NCI-H69 (cell line): ENCODE data around the gene LDB2.
A peak's percentile ranks its signal among the peaks of the same experiment; 100 is the strongest.

ENCODE experiments used
- DNase-seq: peaks from one replicate; lab custom pipeline; 2025; lab: John Stamatoyannopoulos, UW

LDB2 gene

DNA sequence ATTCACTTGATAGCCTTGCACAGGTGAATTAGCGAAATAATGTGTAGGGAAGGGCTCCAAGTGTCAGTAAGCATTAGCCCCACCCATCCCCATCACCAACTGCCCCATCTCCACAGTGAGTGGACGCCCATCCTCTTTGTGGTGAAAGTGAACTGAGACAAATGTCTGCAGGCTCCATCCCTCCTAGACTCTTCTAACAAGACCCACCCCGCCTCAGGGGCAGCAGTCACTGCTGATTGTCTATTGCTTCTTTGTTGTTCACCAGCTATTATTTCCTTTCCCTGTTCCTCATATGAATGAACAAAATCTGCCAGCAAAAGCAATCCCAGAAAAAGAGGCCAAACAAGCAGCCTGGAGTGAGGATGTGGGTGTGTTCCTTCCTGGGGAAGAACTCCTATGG lies 96.4 kb downstream of the LDB2 start:
- DNase-seq = no peak

DNA sequence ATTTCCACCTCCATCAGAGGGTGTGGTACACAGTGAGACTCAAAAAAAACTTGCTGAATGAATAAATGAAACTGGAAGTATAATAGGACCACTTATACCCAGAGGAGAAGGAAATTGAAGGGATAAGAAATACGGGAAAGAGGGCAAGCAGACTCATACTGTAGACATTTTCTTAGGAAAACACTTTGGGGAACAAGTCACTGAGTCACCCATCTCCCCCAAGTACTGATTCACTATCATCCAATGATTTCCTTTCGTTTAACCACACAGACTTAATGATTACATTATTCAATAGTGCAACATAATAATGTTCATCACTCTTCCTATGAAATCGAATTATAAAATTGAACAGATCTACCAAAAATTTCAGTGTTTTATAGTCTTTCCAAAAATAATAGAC lies 97.1 kb downstream of the LDB2 start:
- no peak for DNase-seq

DNA sequence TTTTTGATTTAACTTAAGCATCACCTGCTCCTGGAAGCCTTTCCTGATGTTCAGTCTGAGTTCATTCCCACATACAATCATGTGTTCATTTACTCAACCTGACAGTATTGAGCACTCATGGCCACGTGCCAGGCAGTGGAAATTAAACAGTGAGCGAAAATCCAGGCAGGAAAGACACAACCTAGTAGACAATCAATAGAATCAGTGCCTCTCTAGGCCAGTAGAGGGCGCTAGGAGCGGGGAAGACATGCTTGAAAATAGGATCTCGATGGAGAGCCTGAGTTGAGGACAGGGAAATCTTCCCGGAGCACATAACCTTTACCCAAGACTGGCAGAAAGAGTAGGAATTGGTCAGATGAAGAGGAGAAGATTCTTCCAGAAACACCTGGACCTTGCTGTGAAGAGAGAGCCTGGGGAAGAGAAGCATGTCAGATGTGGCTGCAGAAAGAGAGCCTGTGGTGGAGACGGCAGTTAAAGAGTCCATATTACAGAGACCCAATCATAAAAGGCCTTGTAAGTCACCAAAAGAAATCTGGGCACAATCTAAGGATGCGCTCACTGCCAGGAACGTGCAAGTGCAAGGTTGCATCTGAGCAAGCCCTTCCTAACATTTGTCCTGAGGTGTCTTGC lies 103.5 kb downstream of the LDB2 start:
- peak; percentile 30 for DNase-seq

DNA sequence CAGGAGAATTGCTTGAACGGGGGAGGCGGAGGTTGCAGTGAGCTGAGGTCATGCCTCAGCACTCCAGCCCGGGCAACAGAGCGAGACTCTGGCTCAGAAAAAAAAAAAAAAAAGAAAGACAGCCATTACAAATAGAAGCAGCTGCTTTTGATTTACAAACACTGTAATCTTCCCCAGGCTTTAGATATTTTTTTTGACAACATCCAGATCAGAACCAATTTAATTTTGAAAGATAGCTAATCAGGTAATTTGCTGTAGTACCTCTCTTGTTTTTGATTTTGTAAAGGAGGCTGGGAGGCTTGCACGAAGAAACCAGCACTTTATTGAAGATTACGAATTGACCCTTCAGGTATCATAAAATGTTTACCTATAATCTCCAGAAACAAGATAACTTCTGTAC lies 107.0 kb downstream of the LDB2 start:
- no peak for DNase-seq

DNA sequence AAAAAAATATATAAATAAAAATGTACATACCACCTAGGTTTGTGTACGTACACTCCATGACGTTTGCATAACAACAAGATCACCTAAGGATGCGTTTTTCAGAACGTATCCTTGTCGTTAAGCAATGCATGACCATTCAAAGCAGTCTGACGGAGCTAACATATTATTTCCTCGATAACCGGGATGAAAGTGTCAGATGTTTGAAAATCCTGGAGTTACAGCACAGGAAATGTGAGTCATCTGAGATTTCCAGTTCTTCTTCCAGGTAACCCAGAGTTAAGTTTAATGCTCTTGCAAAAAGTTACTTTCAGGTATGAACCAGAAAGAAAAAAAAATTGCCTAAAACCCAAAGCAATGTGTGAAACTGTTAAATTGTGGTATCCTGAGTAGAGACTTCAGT lies 107.9 kb downstream of the LDB2 start:
- DNase-seq = no peak

DNA sequence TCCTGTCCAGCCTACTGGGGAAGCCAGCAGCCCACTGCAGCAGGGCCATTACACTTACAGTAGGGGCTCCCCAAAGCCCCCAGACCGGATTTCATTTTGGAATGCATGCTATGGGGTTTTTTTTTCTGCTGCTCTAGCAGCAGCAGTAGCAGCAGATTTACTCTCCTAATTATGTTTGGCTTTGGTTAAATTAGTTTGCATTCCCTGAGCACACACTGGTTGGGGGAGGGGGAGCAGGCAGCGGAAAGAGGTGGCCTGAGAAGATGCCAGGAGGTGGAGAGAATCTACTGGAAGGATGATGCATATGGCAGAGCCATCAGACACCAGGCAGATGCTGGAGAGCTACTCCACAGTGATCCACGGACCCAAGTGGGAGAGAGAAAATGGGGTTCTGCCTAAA lies 109.6 kb downstream of the LDB2 start:
- DNase-seq = no peak

DNA sequence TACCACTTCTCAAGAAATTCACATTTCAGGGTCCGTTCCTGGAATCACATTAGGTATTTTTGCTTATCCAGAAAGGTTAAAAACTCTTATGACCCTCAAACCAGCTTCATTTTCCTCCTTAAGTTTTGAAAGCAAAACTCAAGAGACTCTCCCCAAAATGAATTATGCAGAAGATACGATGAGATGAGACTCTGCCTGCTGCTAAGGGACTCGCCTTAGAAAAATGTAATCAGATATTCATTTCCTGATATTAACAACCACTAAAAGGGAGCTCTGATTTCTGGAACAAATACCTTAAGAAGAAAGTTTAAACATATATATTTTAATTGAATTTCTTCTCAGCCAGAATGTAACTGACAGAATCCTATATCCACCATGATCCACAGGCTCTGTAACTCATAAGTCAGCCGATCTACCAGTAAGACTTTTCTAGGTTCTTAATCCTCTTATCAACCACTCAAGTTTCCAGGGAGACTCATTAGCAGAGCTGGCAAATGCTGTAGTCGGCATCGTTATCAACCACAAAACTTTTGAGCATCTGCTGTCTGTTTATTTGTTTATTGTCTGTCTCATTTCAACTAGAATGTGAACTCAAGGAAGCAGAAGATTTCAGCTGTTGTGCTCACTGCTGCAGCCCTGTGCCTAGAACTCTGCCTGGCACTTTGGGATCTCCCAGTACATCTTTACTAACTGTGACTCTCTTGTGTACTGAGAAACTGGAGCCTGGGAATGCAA lies 112.5 kb downstream of the LDB2 start:
- DNase-seq = no peak

DNA sequence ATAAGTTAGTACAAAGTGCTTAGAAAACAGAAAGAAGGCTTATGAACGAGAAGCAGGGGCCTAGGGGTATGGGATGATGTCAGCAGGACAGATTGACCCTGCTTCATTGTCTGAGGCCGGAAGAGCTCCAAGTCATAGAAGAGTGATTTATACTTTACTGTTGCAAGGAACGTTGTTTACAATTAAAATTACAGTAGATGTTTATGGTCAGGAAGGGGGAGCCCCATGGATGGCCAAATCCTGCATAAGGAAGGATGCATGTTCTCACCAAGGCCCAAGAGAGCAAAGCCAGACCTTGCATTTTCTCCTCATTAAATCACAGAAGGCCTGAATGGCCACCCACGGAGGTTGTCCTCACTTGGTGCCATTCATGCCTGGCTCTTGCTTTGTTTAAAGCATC lies 115.3 kb downstream of the LDB2 start:
- no peak for DNase-seq

DNA sequence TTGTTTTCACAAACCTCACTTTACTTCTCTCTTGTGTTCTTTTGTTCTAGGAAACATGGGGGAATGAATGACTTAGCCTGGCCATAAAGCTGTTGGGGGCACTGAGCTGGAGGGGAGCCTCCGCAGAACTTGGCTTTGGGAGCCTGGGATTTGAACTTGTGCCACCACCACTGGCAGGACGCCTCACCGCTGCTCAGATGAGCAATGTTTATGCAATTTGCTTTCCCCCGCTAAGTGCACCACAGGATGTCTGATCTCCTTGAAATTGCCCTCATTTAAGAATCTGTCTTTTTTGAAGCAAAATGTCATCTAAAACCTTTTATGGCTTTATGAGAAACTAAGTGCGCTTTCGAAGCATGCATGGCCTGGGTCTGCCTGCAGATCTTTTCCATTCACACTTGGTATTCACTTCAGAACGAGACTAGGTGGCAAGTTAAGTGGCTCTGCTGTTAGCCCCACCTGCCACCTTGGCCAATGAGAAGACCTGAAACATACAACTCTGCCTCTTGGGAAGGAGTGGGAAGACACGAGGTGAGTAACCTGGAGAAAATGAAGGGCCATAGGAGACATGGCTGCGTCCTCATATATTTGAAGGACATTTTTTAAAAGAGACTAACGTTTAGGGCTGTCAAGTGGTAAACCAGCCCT lies 119.3 kb downstream of the LDB2 start:
- no peak for DNase-seq

DNA sequence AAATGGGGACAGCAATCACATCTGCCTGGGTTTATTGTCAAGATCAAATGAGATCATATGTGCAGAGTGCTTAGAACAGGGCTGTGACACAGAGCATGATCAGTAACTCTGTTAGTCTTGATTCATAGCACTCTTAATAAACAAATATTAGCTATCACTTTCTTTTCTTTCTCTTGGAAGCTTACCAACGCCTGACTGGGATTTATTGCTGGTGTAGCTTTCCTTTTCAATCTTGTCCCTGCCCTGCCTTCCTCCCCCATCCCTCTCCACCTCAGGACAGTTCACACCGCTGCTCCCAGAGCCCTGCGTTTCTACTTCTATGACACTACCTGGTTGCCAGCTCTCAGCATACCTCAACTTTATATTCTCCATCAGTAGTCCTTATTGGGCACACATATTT lies 120.7 kb downstream of the LDB2 start:
- no peak for DNase-seq

DNA sequence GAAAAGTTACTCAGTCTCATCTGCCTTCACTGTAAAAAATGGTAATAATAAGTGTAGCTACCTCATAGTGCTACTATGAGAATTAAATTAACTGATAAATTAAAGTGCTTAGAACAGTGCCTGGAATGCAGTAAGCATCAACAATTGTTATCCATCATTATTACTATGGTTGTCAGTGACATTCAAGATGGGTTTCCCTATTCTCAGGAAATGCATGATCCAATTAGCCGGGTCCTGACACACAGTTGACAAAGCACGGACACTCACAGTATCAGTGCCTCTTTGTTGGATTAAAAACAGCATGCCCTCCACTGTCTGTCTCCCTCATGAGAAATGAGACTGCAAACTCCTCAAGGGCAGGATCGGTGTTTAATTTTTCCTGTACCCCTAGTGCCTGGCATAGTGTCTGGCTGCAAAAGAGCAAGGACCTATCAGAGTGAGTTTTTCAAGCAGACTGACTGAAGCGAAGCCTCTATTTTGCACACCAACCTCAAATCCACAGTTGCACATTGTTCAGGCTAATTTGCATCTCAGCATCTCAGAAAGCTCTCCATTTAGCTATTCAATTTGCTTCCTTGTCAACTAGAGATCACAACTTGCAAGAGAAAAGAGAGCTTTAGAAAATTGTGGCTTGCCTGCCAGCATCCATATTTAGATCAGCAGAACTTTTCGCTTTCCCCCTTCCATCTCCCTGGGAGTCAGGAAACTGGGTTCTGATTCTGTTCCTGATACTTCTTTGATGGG lies 122.9 kb downstream of the LDB2 start:
- no peak for DNase-seq

DNA sequence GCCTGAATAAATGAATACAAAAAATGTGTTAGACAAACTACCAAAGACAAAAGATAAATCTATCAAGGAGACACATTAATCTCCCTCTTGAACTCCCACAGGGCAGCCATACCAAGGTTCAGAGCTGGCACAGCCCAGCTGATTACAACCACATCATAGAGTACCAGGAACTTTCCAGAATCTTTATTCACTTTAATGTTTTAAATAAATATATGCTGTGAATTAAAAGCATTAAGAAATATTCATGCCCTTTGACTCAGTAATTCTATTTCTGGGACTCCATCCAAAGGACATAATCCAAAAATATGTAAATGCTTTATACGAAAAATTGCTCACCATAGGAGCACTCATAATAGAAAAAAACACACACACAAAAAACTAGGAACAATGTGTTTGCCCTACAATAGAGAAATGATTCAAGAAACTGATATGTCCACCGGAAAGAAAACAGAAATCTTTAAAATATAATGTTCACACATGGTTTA lies 126.0 kb downstream of the LDB2 start:
- DNase-seq = no peak

DNA sequence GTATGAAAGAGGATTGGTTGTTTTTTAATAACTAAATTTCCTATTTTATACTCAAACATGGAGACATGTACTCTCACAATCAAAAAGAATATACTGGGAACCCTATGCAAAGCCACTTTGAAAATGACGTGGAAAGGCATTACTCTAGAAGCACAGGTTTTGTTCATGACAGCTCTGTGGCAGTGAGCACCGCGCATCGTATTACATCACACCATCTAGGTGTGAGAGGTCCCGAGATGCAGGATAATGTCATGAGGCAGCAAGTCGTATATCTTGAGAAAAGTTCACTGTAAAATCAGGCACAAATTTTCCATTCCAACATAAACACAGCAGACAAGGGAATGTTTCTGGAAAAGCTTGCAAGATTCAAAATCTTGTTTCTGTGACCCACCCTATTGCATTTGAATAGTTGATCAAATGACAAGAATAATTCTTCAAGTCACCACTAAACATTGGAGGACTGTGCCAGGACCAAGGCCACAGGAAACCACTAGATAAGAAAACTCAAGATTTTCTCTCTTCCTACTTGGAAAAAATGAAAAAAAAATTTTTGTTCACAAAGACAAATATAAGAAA lies 127.6 kb downstream of the LDB2 start:
- DNase-seq = no peak

DNA sequence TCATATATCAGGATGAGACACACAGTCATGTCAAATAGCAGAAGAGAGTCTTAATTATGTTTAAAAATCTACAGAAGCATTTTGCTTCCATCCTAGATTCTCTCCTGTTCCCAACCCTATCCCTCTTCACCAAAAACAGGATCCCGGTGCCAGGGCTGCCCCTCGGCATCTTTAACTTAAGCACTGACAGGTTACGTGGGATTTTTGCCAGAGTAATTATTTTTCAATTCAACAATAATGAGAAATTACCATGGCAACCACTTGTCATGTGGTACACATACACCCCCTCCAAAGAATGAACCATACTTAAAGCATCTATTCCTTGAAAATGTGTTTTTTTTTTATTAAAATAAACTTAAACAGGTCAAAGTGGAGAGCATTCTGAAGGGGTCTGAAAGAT lies 130.6 kb downstream of the LDB2 start:
- no peak for DNase-seq

DNA sequence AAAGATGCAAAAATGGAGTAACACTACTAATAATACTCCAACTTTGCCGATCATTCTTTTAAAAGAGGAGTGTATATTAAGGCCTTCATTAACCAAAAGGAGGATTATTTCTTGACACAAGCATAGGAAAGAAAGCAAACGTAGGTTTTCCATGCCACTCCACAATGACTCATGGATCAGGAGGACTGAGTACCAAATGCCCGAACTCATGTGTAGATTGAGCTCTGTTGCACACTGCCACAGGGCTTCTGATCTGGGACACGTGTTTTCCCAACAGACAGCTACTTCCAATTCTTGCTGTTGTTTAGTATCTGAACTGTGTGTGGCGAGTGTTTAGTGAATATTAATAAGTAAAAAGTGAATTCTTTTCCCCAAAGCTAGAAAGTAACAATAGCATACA lies 131.2 kb downstream of the LDB2 start:
- DNase-seq = no peak

DNA sequence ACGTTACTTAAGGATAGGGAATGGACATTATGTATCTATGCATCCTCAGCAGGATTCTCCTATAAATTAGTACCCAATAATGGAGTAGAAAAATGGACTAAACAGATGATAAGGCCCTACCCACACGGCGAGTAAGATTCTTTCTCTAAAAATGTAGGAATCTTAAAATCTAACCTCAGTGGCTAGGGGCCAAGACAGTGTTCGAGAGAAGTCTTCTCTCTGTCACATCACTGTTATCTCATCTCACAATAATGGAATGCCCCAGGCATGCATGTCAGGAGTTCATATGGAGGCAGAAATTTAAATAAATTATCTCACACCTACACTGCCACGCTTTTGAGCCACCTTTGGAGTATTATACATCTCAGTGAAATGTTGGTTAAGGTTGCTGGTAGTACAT lies 132.9 kb downstream of the LDB2 start:
- no peak for DNase-seq

DNA sequence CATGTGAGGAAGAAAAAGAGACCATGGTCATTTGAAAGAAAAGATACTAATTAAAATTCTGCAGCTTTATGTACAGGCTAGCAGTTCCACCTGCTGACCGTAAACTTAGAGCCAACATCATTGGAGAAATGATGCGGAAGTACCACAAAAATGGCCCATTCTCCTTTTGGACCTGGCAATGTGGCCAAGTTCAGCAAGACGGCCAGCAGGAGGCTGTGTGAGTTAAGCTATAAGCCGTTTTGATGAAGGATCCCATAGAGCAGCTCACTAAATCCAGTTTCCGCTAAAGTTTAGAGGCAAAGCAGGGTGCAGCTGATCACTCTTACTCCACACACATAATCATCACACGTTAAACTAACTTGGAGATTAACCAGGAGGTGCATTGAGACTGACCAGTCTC lies 133.8 kb downstream of the LDB2 start:
- DNase-seq = no peak

DNA sequence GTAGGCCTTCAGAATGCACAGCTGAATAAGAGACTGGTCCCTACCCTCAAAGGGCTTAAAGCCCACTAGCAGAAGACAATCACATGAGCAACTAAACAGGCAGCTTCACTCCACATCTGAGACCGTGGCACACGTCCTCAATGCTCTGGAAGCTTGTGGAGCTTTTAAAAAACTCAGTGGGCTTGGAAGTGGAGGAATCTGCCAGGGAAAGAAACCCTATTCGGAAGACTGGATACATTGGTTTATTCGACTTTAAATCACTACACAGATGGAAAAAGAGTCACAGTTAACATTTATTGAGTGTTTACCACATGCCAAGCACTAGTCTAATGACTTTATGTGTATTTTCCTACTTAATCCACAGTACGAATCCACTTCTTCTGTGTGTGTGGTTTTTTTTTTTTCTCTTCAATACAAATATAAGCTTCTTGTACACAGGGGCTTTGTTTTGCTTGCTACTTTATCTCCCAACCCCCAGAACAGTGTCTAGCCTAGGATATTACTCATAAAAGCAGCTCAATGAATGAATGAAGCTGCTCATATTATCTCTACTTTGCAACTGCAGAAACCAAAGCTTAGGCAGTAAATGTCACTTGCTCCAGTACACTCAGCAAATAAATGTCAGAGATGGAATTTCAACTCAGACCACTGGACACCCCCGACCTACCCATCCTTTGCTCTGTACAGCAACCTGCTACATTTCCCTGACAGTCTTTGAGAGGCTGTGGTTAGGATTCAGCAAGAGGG lies 137.7 kb downstream of the LDB2 start:
- DNase-seq = no peak

DNA sequence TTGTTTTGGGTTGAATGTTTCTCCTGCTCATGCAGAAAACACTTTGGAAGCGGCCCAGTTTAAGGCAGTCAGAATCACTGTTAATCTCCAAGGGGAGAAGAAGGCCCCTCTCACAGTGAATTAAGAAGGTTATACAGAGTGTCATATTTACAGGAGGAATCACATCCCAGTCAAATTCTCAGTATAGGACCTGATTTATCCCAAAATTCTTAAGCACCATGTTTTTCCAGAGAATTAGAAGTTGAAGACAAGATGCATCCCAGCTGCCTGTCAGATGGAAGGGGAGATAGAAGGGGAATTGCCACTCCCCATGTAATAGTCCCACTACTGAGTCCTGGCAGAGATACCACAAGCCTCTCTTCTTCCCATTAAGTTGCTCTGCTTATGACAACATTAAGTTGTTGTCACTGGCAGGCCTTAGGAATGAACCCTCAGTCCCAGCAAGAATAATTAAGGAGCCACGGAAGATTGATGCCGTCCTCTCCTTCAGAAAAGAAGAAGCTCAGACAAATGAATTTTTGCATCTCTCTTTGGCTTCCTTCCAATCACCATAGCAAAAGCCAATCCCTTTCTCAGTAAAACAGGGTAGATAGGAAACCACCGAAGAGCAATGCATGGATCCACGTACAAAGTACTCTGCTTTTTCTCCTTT lies 138.4 kb downstream of the LDB2 start:
- DNase-seq = no peak

DNA sequence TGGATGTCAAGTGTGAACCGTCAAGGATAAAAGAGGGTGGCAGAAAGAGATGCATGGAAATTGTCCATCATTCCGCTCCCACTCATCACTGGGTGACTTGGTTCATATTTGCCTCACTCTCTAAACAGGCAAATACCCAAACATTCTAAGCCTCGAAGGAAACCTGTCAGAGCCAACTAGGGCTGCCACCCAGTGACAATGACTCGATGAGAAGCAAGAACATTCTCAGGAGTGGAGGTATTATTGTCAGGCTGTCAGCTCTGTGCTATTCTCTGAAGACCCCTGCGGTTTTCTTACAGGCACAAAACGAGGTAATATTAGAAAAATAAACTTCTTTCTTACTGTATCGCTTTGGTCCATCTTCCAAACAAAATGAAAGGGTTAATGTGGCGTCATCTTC lies 139.6 kb downstream of the LDB2 start:
- no peak for DNase-seq

DNA sequence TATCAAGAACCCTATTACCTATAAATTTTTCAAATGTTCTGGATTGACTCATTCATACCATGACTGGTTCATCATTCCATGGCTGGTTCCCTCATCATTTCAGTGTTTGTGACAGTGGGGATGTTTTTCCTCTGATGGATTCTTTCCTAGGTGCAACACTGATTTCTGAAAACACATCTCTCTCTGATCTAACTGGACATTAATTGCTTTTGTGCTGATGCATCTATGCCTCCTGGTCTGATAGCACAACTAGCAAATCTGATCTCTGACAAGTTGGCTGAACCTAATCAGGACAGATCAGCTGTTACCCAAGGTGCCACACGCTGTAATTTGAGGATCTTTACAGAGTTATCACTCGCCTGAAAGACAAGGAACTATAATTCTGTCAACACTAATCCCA lies 140.2 kb downstream of the LDB2 start:
- no peak for DNase-seq
